NK-92 treated with Interleukin-12 subunit alpha and Interleukin-12 subunit beta, amount 100 ng/mL, for 24 hours (cell line): ENCODE measurements around the gene ZYG11A.
A peak's percentile ranks its signal among the peaks of the same experiment; 100 is the strongest.

Experiments
- DNase-seq: peaks from one replicate; lab custom pipeline; 2025; lab: John Stamatoyannopoulos, UW

The ZYG11A gene

GRCh38 chr1:52877554-52877953 is 35.0 kb downstream of the ZYG11A start:
- DNase-seq: no peak

- no peak for DNase-seq
Measured at GRCh38 chr1:52880206-52880605, 37.6 kb downstream of the ZYG11A start.

GRCh38 chr1:52887483-52887882 is 44.9 kb downstream of the ZYG11A start:
- no peak for DNase-seq

GRCh38 chr1:52892424-52893215 is 50.1 kb downstream of the ZYG11A start:
- DNase-seq: no peak

GRCh38 chr1:52899445-52899894 is 56.9 kb downstream of the ZYG11A start:
- no peak for DNase-seq

GRCh38 chr1:52900402-52900801 is 57.8 kb downstream of the ZYG11A start:
- DNase-seq: no peak

GRCh38 chr1:52901384-52901783 is 58.8 kb downstream of the ZYG11A start:
- no peak for DNase-seq

- no peak for DNase-seq
Measured at GRCh38 chr1:52904208-52904926, 61.8 kb downstream of the ZYG11A start.

- peak; percentile 27 for DNase-seq
Measured at GRCh38 chr1:52904927-52905698, 62.6 kb downstream of the ZYG11A start.

- DNase-seq: no peak
Measured at GRCh38 chr1:52906135-52906603, 63.6 kb downstream of the ZYG11A start.

- no peak for DNase-seq
Measured at GRCh38 chr1:52907068-52907811, 64.7 kb downstream of the ZYG11A start.

- DNase-seq: no peak
Measured at GRCh38 chr1:52907812-52908153, 65.2 kb downstream of the ZYG11A start.

- no peak for DNase-seq
Measured at GRCh38 chr1:52911541-52911940, 69.0 kb downstream of the ZYG11A start.

GRCh38 chr1:52913014-52913413 is 70.5 kb downstream of the ZYG11A start:
- DNase-seq: no peak

- DNase-seq: no peak
Measured at GRCh38 chr1:52913537-52913936, 71.0 kb downstream of the ZYG11A start.

- DNase-seq: no peak
Measured at GRCh38 chr1:52914463-52914862, 71.9 kb downstream of the ZYG11A start.

GRCh38 chr1:52915211-52915854 is 72.8 kb downstream of the ZYG11A start:
- DNase-seq: no peak

- DNase-seq: no peak
Measured at GRCh38 chr1:52915855-52916220, 73.3 kb downstream of the ZYG11A start.

GRCh38 chr1:52916241-52916975 is 73.8 kb downstream of the ZYG11A start:
- DNase-seq: no peak

- DNase-seq: no peak
Measured at GRCh38 chr1:52917156-52917555, 74.6 kb downstream of the ZYG11A start.

- no peak for DNase-seq
Measured at GRCh38 chr1:52917581-52917980, 75.0 kb downstream of the ZYG11A start.
